HG03095 (cell line): ENCODE results near the gene ALG12.

Source experiments
- ATAC-seq: cut with Tn5 transposase; IDR thresholded peaks from one replicate; pipeline ENCODE4 v1.9.1; 2021; ENCODE audit warnings: moderate library complexity; ENCODE audit not compliant: unreplicated experiment

Gene ALG12

DNA sequence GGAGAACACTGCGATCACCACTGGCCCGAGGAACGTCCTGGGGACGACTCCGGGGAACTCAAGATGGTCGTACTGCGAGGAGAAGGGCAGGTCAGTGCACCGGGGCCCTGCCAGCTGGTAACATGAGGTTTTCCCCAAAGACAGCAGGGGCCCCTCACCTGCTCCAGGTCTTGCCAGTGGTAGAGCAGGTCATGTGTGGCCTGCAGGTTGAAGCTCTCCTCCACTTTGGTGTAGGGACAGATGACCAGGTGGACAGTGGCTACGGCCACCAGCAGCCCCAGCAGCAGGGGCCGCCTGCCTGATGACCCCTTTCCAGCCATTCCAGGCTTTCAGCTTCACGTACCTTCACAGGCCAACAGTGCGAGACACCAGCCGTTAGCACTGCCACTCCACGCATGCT lies 4.8 kb downstream of the ALG12 start:
- ATAC-seq = no peak

DNA sequence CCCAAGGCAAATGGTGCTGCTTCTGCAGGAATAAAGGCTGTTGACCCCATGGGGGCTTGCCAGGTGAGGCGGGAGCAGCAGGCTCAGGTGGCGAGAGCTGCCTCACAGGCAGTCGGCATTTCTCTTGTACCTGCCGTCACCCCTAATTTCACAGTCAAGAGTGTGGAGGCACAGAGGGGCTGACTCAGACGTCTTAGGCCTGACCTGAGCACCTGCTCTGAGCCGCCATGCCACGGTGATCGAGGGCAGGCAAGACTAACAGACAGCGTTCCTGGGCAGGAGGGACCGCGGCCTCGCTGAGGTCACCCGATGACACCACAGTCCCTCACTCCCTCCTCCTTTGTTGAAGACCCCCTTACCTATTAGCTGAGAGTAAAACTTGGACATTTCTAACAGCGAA lies 5.2 kb downstream of the ALG12 start:
- no peak for ATAC-seq

DNA sequence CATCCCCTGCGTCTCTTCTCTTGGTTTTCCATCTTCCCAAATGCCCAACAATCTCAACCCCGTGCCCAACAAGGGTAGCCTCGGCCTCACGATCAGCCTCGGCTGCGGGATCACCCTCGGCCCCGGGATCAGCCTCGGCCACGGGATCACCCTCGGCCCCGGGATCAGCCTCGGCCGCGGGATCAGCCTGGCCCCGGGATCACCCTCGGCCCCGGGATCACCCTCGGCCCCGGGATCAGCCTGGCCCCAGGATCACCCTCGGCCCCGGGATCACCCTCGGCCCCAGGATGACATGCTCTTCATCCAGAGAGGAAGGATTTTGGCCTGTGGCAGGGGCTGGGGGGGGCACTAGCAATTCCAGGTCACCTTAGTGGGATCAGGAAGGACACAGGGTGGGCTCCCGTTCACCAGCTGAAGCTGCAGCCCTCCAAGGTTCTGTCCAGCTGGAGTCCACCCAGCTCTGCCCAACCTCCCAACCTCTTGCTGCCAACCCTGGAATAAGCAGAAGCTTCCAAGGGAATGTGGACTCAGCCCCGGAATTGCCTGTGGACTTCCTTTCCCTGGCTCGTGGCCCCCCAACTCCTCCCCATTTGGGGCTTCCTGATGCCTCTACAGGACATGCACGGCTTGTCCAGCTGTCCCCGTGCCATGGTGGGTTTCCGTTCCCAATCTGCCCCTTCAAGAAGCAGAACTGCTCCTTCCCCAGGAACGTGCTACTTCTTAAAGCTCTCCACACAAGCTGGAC lies 6.2 kb downstream of the ALG12 start:
- ATAC-seq = no peak

DNA sequence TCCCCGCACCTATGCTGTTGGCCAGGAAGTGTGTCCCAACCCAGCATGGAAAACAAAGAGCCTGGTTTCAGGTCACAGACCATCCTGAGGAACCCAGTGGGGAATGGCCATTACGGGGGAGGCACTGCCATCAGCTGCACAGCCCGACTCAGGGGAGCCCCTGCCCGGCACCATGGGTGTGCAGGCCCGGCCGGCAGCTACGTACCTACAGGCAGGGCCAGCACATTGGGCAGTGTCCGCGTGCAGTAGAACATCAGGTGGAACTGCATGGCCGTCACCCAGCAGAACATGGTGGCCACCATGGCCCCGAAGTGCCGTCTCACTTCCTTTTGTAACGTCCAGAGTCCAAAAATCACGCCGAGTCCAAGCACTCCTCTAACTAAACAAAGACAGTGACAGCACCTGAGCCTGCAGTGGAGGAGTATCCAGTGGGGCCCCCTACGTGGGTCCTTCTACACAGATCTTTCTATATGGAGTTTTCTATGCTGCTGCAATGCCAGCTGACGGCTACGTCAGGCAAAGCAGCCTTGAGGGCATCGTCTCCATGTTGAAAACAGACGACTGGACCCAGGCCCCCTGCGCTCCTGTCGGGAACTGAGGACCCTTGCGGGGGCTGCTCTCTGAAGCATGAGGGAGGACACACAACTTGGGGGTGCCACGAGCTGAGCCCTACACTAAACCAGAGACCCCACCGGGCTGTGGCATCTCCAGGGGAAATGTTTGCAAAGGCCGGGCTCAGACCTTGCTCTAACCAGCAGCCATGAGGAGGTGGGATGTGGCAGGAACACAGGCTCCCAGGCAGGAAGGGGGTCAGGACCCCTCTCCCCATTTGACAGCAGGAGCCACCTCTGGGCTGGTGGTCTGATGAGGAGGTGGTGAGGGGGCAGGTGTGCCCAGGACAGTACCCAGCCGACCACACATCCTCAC lies 7.7 kb downstream of the ALG12 start:
- no peak for ATAC-seq

GRCh38 chr22:49909476-49910205 lies 8.6 kb downstream of the ALG12 start:
- no peak for ATAC-seq

DNA sequence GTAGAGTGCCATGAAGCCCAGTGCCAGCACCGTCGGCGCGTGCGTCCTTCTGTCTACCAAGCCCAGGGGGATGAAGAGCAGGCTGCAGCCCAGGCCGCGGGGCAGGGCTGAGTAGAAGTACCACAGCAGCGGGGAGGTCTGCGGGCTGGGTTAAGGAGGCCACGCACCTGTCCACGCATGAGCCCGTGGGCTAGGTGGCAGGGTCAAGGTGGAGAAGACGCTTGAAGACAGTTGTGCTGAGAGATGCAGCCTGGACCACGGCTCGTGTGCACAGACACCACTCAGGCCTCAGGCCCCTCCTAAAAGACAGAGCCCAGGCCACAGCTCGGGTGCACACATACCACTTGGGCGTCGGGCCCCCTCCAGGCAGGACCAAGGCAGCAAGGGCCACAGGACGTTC lies 10.4 kb downstream of the ALG12 start:
- ATAC-seq = no peak

- ATAC-seq = no peak
Measured at GRCh38 chr22:49906799-49907290, 11.4 kb downstream of the ALG12 start.

DNA sequence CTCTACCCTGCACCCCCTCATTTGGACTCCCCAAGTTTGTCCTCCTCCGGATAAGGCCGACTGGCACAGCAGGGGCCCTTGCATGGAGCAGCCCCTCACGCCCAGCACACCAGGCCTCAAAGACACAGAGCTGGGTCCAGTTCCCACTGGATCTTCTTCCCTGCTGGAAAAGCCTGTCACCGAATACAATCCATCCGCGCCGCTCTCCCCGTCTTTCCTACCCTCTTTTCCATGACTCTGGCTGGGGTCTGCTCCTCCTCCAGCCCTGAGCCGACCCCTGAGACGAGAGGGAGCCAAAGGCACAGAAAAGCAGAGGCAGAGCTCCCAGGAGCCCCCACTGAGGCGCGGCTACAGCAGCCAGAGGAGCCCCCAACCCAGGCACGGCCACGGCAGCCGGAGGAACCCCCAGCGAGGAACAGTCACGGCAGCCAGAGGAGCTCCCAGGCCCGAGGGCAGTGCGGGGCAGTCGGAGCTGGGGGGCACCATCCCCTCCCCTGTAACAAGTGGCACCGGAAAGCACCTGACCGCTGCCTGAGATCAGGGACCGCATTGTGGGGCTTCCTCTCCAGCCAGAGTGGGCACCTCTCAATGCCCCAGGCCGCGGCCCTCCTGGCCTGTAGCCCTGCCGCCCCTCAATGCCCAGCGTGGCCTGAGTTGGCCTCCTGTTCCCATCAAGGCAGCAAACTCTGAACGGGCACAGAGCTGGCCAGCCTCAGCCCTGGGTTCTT lies 12.0 kb downstream of the ALG12 start:
- no peak for ATAC-seq

DNA sequence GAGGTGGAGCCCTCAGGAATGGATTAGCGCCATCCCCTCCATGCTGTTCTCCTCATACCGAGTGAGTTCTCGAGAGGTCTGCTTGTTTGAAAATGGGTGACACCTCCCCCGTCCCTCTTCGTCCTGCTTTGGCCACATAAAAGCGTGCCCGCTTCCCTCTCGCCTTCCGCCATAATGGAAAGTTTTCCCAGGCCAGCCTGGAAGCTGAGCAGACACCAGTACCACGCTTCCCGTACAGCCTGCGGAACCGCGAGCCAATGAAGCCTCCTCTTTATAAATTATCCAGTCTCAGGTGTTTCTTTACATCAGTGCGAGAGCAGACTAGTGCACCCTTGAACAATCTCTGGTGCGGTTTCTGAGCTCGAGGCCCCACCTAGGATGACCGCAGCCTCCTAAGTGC lies 12.8 kb downstream of the ALG12 start:
- ATAC-seq = no peak

GRCh38 chr22:49904040-49904369 lies 14.2 kb downstream of the ALG12 start:
- ATAC-seq = no peak

GRCh38 chr22:49903322-49904039 lies 14.8 kb downstream of the ALG12 start:
- ATAC-seq = no peak

DNA sequence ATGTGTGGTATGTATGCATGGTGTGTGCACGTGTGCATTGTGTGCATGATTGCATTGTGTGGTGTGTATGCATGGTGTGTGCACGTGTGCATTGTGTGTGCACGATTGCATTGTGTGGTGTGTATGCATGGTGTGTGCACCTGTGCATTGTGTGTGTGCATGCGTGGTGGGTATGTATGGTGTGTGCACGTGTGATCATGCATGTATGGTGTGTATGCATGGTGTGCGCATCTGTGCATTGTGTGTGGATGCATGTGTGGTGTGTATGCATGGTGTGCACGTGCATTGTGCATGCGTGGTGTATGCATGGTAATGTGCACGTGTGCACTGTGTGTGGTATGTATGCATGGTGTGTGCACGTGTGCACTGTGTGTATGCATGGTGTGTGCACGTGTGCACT lies 16.8 kb downstream of the ALG12 start:
- ATAC-seq = no peak

- ATAC-seq = no peak
Measured at GRCh38 chr22:49900441-49901230, 17.6 kb downstream of the ALG12 start.

DNA sequence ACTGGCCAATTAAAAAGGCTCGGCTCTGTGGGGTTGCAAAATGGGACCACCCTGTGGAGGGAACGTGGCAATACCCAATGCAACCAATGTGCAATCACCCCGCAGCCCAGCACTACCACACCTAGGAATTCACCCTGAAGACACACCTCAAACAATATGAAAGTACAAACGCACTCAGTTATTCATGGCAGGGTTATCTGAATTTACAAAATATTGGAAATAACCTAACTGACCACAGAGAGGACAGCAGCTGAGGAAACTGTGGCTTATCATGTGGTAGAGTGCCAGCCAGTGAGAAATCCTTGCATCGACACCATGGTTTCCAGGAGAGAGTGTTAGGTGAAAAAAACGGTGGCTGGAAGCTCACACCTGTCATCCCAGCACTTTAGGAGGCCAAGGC lies 18.7 kb downstream of the ALG12 start:
- ATAC-seq = no peak

GRCh38 chr22:49897015-49897684 lies 21.1 kb downstream of the ALG12 start:
- ATAC-seq = no peak

GRCh38 chr22:49896201-49896600 lies 22.0 kb downstream of the ALG12 start:
- no peak for ATAC-seq

GRCh38 chr22:49894322-49895054 lies 23.8 kb downstream of the ALG12 start:
- no peak for ATAC-seq

GRCh38 chr22:49893025-49893424 lies 25.2 kb downstream of the ALG12 start:
- no peak for ATAC-seq
